ENCODE data around the gene PJVK. TPM values are rescaled to one million over a fixed set of nuclear protein-coding genes. Genes with fewer than 3 reads are reported as not detected.
A peak's percentile ranks its signal among the peaks of the same experiment; 100 is the strongest.
"Not testable (repeated sequence)": the region's sequence is repeated elsewhere in the genome, so short reads cannot be mapped to it uniquely, and the experiment has no call there.

The PJVK gene
- total RNA-seq, 2 donors from 2014 or later, result 2.3 to 2.4 TPM

DNA sequence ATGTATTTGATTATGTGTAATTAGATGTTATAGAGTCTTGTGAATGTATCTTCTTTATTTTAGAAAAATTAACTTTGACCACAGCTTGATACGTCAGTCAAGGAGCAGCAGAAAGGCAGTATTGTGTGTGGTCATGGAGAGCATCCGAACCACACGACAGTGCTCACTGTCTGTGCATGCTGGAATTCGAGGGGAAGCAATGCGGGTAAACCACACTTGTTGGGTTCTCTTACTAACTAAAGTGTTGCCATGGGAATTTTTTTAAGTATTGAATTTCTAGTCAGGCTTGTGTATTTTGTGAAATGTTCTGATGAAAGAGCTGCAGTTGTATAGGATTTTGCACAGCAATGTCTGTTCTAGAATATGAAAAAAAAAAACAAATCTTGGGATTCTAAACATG lies 4.8 kb downstream of the PJVK start:
- Mint-ChIP-seq H3K4me1 (no peaks in the 10 kb centered on the region), H3K4me3 (no peak overlapping the region), H3K27ac (no peak overlapping the region), H3K27me3 (no peaks in the 10 kb centered on the region), H3K9me3 (no peaks in the 10 kb centered on the region), H3K36me3 (ENCODE audit: low read depth) (no peaks in the 10 kb centered on the region)
- ATAC-seq (replicated peaks), result no peak

GRCh38 chr2:178457390-178457886 lies 6.3 kb downstream of the PJVK start:
- H3K4me3 Mint-ChIP-seq, result no peak overlapping the region
- H3K27ac Mint-ChIP-seq, result no peak overlapping the region
- H3K36me3 Mint-ChIP-seq (ENCODE audit: low read depth), result no peaks in the 10 kb centered on the region
- no peak for ATAC-seq (replicated peaks)
- H3K27me3 Mint-ChIP-seq, result no peaks in the 10 kb centered on the region
- H3K4me1 Mint-ChIP-seq, result no peaks in the 10 kb centered on the region
- no peaks in the 10 kb centered on the region for H3K9me3 Mint-ChIP-seq

DNA sequence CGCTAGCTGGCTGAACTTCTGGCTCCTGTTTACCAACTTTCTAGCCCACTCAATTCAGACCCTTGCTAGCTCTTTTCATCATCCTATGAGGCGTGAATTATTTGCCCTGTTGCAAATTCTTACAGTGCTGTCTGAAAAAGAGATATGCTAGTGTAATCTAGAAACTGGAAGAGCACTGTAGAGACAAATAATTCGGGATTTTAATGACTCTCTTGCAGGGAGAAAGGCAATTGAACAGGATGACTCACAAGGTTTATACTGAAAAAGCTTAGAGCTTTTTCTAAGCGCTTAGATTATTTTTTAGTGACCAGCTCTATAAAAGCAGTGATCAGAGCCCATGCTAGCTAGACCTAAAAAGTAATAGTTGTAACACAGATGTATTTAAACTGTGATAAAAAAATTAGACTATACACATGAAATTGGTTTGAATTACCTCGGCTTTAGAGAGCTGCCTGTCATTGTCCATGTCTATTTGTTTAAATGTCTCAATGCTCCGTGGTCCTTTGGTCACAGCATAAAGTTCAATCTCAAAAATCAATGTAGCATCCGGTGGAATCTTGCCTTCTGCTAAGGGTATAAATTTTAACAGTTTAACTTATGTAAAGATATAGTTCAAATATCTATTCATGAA lies 18.2 kb downstream of the PJVK start:
- Mint-ChIP-seq H3K27me3 (no peaks in the 10 kb centered on the region), H3K27ac (no peak overlapping the region), H3K4me1 (no peaks in the 10 kb centered on the region), H3K9me3 (no peaks in the 10 kb centered on the region), H3K36me3 (ENCODE audit: low read depth) (no peaks in the 10 kb centered on the region), H3K4me3 (no peak overlapping the region)
- ATAC-seq (replicated peaks), result no peak

- H3K9me3 Mint-ChIP-seq; H3K4me1 Mint-ChIP-seq; H3K36me3 Mint-ChIP-seq (ENCODE audit: low read depth); H3K4me3 Mint-ChIP-seq; H3K27me3 Mint-ChIP-seq; H3K27ac Mint-ChIP-seq; ATAC-seq (replicated peaks): not testable (repeated sequence)
Observed at GRCh38 chr2:178471313-178471712, 20.1 kb downstream of the PJVK start.

GRCh38 chr2:178473373-178473772 lies 22.2 kb downstream of the PJVK start:
- Mint-ChIP-seq H3K9me3 (no peaks in the 10 kb centered on the region), H3K36me3 (ENCODE audit: low read depth) (no peaks in the 10 kb centered on the region), H3K4me1 (no peaks in the 10 kb centered on the region), H3K27me3 (no peaks in the 10 kb centered on the region), H3K4me3 (no peak overlapping the region), H3K27ac (no peak overlapping the region)
- no peak for ATAC-seq (replicated peaks)

GRCh38 chr2:178473931-178474330 lies 22.8 kb downstream of the PJVK start:
- Mint-ChIP-seq H3K9me3 (no peaks in the 10 kb centered on the region), H3K36me3 (ENCODE audit: low read depth) (no peaks in the 10 kb centered on the region), H3K4me3 (no peak overlapping the region), H3K27me3 (no peaks in the 10 kb centered on the region), H3K27ac (no peak overlapping the region), H3K4me1 (no peaks in the 10 kb centered on the region)
- ATAC-seq (replicated peaks), result no peak

- Mint-ChIP-seq H3K27ac (no peak overlapping the region), H3K36me3 (ENCODE audit: low read depth) (no peaks in the 10 kb centered on the region), H3K4me1 (no peaks in the 10 kb centered on the region), H3K4me3 (no peak overlapping the region), H3K27me3 (no peaks in the 10 kb centered on the region), H3K9me3 (no peaks in the 10 kb centered on the region)
- no peak for ATAC-seq (replicated peaks)
Observed at GRCh38 chr2:178474560-178474959, 23.4 kb downstream of the PJVK start.

GRCh38 chr2:178476477-178476876 lies 25.3 kb downstream of the PJVK start:
- Mint-ChIP-seq H3K4me1 (no peaks in the 10 kb centered on the region), H3K27me3 (no peaks in the 10 kb centered on the region), H3K9me3 (no peaks in the 10 kb centered on the region), H3K4me3 (no peak overlapping the region), H3K36me3 (ENCODE audit: low read depth) (no peaks in the 10 kb centered on the region), H3K27ac (no peak overlapping the region)
- ATAC-seq (replicated peaks), result no peak

DNA sequence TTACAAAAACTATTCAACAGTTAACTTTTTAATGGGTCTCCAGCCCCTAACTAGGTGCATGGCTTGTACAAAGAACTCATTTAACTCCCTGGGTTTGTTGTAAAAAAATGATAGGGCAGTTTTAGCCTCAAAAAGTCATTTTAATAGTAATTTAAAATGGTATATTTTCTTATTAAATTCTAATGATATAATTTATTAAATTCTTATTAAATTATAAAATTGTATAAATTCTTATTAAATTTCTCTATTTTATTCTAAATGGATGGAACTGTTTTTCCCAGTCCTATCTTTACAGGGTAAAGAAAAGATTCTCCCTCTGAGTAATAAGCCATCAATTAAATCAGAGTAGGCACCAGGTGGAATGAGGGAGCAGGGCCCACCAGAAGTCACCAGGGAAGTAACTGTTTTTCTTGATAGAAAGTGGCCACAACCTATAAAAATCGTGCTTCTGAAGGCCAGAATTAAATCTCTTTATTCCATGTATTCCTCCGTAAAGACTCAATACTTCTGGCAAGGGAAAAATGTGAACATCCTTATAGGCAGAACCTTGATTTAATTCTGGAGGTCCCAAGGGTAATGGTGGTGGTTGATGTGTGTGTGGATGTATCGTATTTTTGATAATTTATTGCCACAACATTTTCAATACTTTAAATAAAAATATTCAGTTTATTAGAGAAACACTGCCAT lies 26.4 kb downstream of the PJVK start:
- Mint-ChIP-seq H3K9me3 (no peaks in the 10 kb centered on the region), H3K4me3 (peak overlapping the region; percentile 99), H3K4me1 (peaks cover 8% of the 10 kb centered on the region), H3K27ac (no peak overlapping the region), H3K36me3 (ENCODE audit: low read depth) (no peaks in the 10 kb centered on the region), H3K27me3 (no peaks in the 10 kb centered on the region)
- no peak for ATAC-seq (replicated peaks)

GRCh38 chr2:178478130-178478438 lies 26.9 kb downstream of the PJVK start:
- Mint-ChIP-seq H3K4me3 (peak overlapping the region; percentile 99), H3K4me1 (peaks cover 13% of the 10 kb centered on the region), H3K27ac (peak overlapping the region; percentile 98), H3K36me3 (ENCODE audit: low read depth) (no peaks in the 10 kb centered on the region), H3K9me3 (no peaks in the 10 kb centered on the region), H3K27me3 (no peaks in the 10 kb centered on the region)
- no peak for ATAC-seq (replicated peaks)

DNA sequence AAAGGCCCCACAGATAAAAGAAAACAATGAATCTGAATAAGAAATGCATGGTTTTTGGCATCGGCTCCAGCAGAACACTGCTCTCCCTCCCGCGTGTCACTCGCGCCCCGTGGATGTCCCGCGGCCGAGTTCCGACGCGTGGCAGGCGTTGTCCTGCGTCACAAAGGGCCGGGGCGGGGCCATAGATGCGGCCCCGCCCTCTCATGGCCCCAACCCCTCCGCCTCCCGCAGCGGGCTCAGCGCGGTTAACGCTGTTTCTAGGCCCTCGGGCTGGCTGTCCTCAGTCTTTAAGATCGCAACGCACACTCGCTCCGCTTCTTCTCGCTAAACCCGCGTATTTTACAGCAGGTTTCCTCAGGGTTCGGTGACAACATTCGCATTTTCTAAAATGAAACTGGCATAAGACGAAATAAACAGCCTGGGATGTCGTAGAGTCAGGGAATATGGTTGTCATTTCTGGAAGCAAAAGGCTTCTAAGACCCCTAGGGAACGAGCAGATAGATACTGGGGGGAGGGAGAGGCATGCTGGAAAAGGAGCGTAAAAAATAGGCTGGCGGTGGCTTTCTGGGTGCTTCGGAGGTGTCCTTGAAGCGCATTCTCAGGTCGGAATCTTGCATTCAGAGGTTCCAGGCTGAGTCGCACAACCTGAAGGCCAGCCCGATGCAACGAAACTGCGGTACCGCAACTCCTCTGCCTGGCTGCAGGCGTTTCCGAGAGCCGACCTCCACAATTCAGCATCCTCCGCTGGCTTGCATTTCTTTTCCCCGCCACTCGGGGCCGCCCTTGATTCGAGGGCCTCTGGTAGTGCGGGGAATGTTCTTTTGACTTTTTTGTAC lies 27.5 kb downstream of the PJVK start, which contains the start of gene FKBP7:
Gene FKBP7 (minus strand): TSS at position 162 of the 836 bp plus-strand sequence. CDS start 101 bp downstream, at position 61.
- Mint-ChIP-seq H3K4me1 (peaks cover 13% of the 10 kb centered on the region), H3K36me3 (ENCODE audit: low read depth) (no peaks in the 10 kb centered on the region), H3K27ac (peak within 1 kb of the TSS; percentile 98), H3K4me3 (peak within 1 kb of the TSS; percentile 99), H3K27me3 (no peaks in the 10 kb centered on the region), H3K9me3 (no peaks in the 10 kb centered on the region)
- ATAC-seq (replicated peaks), result peak; percentile 75

DNA sequence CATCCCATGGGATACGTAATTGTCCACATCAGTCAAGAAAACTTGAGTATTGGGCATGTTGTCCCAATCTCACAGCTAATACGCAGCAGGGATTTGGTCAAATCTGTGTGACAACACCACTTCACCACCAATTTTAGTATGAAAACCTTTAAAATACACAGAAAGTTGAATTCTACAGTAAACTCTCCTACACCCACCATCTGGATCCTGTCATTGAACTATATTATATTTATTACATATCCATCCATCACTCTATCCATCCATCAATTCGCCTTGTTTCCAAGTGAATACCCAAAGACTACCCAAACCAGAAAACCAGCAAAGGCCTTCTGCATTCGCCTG lies 28.1 kb downstream of the PJVK start:
- Mint-ChIP-seq H3K9me3 (no peaks in the 10 kb centered on the region), H3K27me3 (no peaks in the 10 kb centered on the region), H3K27ac (peak overlapping the region; percentile 98), H3K36me3 (ENCODE audit: low read depth) (no peaks in the 10 kb centered on the region), H3K4me1 (peaks cover 13% of the 10 kb centered on the region), H3K4me3 (peak overlapping the region; percentile 99)
- no peak for ATAC-seq (replicated peaks)

DNA sequence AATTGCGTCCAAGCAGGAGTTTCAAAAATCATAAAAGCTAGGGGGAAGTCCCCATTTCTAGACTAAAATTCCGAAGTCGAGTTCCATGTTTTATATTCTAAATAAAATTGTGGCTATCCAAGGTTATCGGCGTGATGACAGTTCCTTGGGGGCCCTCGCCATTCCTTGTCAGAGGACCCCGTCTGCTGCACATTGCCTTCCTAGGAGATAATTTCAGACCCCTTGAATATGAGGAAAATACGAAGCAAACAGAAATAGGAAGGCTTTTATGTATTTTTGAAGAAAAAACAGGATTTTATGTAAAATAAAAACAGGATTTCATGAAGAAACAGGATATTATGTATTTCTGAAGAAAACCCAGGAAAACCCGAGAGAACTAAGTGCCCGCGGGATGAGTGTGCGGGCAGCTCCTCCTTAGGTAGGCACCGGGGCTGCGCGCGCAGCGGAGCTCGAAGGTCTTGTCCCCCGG lies 28.6 kb downstream of the PJVK start:
- ATAC-seq (replicated peaks), result no peak
- Mint-ChIP-seq H3K4me3 (peak overlapping the region; percentile 99), H3K9me3 (no peaks in the 10 kb centered on the region), H3K4me1 (peaks cover 16% of the 10 kb centered on the region), H3K36me3 (ENCODE audit: low read depth) (peaks cover 4% of the 10 kb centered on the region), H3K27ac (peak overlapping the region; percentile 98), H3K27me3 (no peaks in the 10 kb centered on the region)

- peaks cover 20% of the 10 kb centered on the region for H3K4me1 Mint-ChIP-seq
- peak within 1 kb of the TSS; percentile 98 for H3K27ac Mint-ChIP-seq
- H3K27me3 Mint-ChIP-seq, result no peaks in the 10 kb centered on the region
- H3K36me3 Mint-ChIP-seq (ENCODE audit: low read depth), result peaks cover 11% of the 10 kb centered on the region
- no peaks in the 10 kb centered on the region for H3K9me3 Mint-ChIP-seq
- ATAC-seq (replicated peaks), result peak; percentile 78
- peak within 1 kb of the TSS; percentile 99 for H3K4me3 Mint-ChIP-seq
Observed at GRCh38 chr2:178480227-178481181, 29.3 kb downstream of the PJVK start, which contains the start of gene PLEKHA3. Gene PLEKHA3 (plus strand): TSS chr2:178480457. CDS start chr2:178480870, 413 bp downstream.

Measured in activated T-helper 17 cell treated with anti-CD3 and anti-CD28 coated beads, Interleukin-2, amount 50 U/mL, for 72 hours (primary cell).